Spleen (tissue), 11 donors: ENCODE results near the gene SUGP2. TPM values are rescaled to one million over a fixed set of nuclear protein-coding genes. Genes with fewer than 3 reads are reported as not detected.
A peak's percentile ranks its signal among the peaks of the same experiment; 100 is the strongest.

Source experiments
- DNase-seq: peaks from one replicate; pipeline ENCODE4 v3.0.0-alpha.2; 2020
- H3K27ac ChIP-seq, 8 donors: fragments of 200-600 bp; sonication (generic) in 7 of 8; 1 replicate in 4 of 8; 2 replicates in 4 of 8; pipeline versions ENCODE4 v1.5.0 to v1.8.0; 2016 to 2021; ENCODE audit warnings: inconsistent platforms in 4 of 8, mild to moderate bottlenecking in 4 of 8, moderate library complexity in 1 of 8
- H3K27me3 ChIP-seq, 7 donors: fragments of 200-600 bp; sonication (generic) in 6 of 7; replicated peaks in 1 of 7; 1 replicate in 4 of 7; 2 replicates in 3 of 7; pipeline versions ENCODE4 v1.5.0 to v1.8.0; 2016 to 2021; ENCODE audit warnings: inconsistent platforms in 3 of 7, mild to moderate bottlenecking in 1 of 7
- H3K36me3 ChIP-seq, 6 donors: fragments of 200-600 bp; sonication (generic) in 5 of 6; 1 replicate in 4 of 6; 2 replicates in 2 of 6; pipeline versions ENCODE4 v1.5.0 to v1.8.0; 2016 to 2021; ENCODE audit warnings: inconsistent platforms in 2 of 6
- H3K4me1 ChIP-seq, 6 donors: fragments of 200-600 bp; sonication (generic) in 5 of 6; 1 replicate in 3 of 6; 2 replicates in 3 of 6; pipeline versions ENCODE4 v1.5.0 to v1.8.0; 2016 to 2021; ENCODE audit warnings: inconsistent platforms in 3 of 6
- H3K4me3 ChIP-seq, 8 donors: fragments of 200-600 bp; sonication (generic) in 7 of 8; 1 replicate in 4 of 8; 2 replicates in 4 of 8; pipeline versions ENCODE4 v1.5.0 to v1.8.0; 2016 to 2021; ENCODE audit warnings: inconsistent platforms in 4 of 8, mild to moderate bottlenecking in 4 of 8, moderate library complexity in 2 of 8
- H3K9me3 ChIP-seq, 8 donors: fragments of 200-600 bp; sonication (generic) in 7 of 8; 1 replicate in 4 of 8; 2 replicates in 4 of 8; pipeline versions ENCODE4 v1.5.0 to v1.8.0; 2016 to 2021; ENCODE audit warnings: inconsistent platforms in 4 of 8
- POLR2A ChIP-seq, 3 donors: fragments of 450-650 bp; IDR thresholded peaks; one replicate each; pipeline ENCODE4 v1.5.1; 2017; ENCODE audit warnings: antibody characterized with exemption in 3 of 3, mild to moderate bottlenecking in 1 of 3
- POLR2AphosphoS5 ChIP-seq, 3 donors: sonication (generic); formaldehyde crosslinking; IDR thresholded peaks; one replicate each; pipeline ENCODE4 v1.5.1; 2017; ENCODE audit warnings: antibody characterized with exemption in 3 of 3
- WGBS, 5 donors: extraction: QIAGEN DNeasy Blood & Tissue Kit in 3 of 5; methylation state at CpG; one replicate each; pipeline versions ENCODE4 v1.1.5 to v1.1.7; 2013 to 2018; 5-methylcytosine and 5-hydroxymethylcytosine counted together
- intact Hi-C: fragments of 100-400 bp; cut with DNase I; formaldehyde crosslinking; loops from one replicate; pipeline ENCODE4 v1.15.0; 2023; ENCODE audit warnings: low total_unique reads
- polyA plus RNA-seq, 3 donors: library from polyadenylated mRNA; stranded (reverse); fragments of 200-250 nt; gene quantifications; one replicate each; pipeline ENCODE4 v1.2.1, GENCODE V29; 2013
- total RNA-seq, 7 donors: library from RNA; depleted of rRNA in 3 of 7; stranded (reverse); fragments of >200 nt in 3 of 7; fragmentation: NEBNext Ultra II Directional in 4 of 7; extraction: Animal tissue kit (Norgen Biotek cat#: 25700) in 4 of 7; gene quantifications; one replicate each; pipeline versions ENCODE4 v1.1.0 to v1.2.1, GENCODE V29; 2016 to 2021
- TF ChIP-seq, protein P1 (sequence below), 11 experiments: fragments of 200-600 bp in 7 of 11; fragments of 450-650 bp in 4 of 11; sonication (generic) in 4 of 11; IDR thresholded peaks in 8 of 11; conservative IDR thresholded peaks in 3 of 11; 1 replicate in 7 of 11; 2 replicates in 4 of 11; pipeline versions ENCODE4 v1.4.0 to v1.8.0; 2016 to 2021; ENCODE audit warnings: antibody characterized with exemption in 11 of 11, inconsistent platforms in 4 of 11, mild to moderate bottlenecking in 1 of 11
- donor health status: healthy with polysubstance abuse.
- donor health status: DM: no; HTN: no; CAD: no; lungs with moderate emphysema.
- donor health status: DM: no; HTN: no; CAD: no.
- donor health status: Bipolar disorder and iron deficiency.
- donor health status: healthy.
- donor health status: DM: no; HTN: no; CAD: no.
- donor health status: DM: yes; HTN: yes; CAD: no.

SUGP2 gene
- total and polyA plus RNA-seq, 10 donors = 54.5 to 127 (median 87.6) TPM

DNA sequence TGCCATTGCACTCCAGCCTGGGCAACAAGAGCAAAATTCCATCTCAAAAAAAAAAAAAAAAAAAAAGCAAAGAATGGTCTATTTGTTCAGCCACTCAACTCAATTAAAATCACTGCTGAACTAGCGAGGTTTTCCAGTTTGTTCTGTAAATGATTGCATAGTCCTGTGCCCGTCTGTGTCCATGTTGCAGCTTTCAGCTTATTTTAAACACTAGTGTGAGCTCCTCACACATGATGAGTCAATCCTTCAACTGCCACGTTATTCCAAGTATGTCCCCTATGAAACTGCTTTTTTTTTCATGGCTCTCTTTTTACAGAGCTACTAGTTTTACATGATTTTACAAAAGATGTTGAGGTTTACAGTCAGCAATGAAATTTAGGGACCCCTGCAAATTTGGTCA, 12.2 kb downstream of the SUGP2 start:
- no peak overlapping the region for H3K27ac ChIP-seq
- no peaks in the 10 kb centered on the region for H3K9me3 ChIP-seq
- no peak for DNase-seq
- WGBS, 5 donors = 64 to 82% (median 73%) methylated on average over 3 of the region's 3 CpGs
- TF ChIP-seq POLR2AphosphoS5 (IDR thresholded peaks at IDR 0.05) (no peak), POLR2A (IDR thresholded peaks at IDR 0.05) (no peak)
- TF ChIP-seq, protein P1, sequence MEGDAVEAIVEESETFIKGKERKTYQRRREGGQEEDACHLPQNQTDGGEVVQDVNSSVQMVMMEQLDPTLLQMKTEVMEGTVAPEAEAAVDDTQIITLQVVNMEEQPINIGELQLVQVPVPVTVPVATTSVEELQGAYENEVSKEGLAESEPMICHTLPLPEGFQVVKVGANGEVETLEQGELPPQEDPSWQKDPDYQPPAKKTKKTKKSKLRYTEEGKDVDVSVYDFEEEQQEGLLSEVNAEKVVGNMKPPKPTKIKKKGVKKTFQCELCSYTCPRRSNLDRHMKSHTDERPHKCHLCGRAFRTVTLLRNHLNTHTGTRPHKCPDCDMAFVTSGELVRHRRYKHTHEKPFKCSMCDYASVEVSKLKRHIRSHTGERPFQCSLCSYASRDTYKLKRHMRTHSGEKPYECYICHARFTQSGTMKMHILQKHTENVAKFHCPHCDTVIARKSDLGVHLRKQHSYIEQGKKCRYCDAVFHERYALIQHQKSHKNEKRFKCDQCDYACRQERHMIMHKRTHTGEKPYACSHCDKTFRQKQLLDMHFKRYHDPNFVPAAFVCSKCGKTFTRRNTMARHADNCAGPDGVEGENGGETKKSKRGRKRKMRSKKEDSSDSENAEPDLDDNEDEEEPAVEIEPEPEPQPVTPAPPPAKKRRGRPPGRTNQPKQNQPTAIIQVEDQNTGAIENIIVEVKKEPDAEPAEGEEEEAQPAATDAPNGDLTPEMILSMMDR (IDR thresholded peaks at IDR 0.05 in 8 of 11, conservative IDR thresholded peaks at IDR 0.05 in 3 of 11) = no peak
- no peaks in the 10 kb centered on the region for H3K27me3 ChIP-seq
- no peak overlapping the region for H3K4me3 ChIP-seq
- peaks cover 10 to 97% (median 74%) of the 10 kb centered on the region in 6 donors for H3K36me3 ChIP-seq
- H3K4me1 ChIP-seq = peaks cover 0 to 18% (median 9%) of the 10 kb centered on the region in 6 donors
- intact Hi-C loops = no loop called here

DNA sequence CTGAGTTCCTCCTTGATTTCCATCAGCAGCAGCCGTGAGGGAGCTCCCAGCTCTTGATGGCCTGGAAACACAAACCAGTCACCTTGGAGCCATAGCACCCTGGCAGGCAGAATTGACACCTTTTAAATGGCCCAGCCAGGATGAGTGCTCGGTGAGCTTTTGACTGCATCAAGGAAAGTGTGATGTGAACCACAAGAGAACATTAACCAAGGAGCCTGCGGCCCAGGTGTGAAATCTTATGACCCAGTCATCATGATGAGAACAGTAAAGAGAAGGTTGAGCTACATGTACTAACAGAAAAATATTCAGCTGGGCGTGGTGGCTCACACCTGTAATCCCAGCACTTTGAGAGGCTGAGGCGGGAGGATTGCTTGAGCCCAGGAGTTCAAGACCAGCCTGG, 22.8 kb downstream of the SUGP2 start:
- Histone ChIP-seq H3K27me3 (no peaks in the 10 kb centered on the region), H3K36me3 (peaks cover 11 to 100% (median 88%) of the 10 kb centered on the region in 6 donors), H3K4me3 (no peak overlapping the region), H3K27ac (peak overlapping the region in 1 of 8 donors; percentile 18), H3K4me1 (no peaks in the 10 kb centered on the region), H3K9me3 (no peaks in the 10 kb centered on the region)
- WGBS, 5 donors = 89 to 93% (median 90%) methylated on average over 5 of the region's 5 CpGs
- intact Hi-C loops = no loop called here
- TF ChIP-seq POLR2A (IDR thresholded peaks at IDR 0.05) (no peak), POLR2AphosphoS5 (IDR thresholded peaks at IDR 0.05) (no peak)
- TF ChIP-seq, protein P1 (IDR thresholded peaks at IDR 0.05 in 8 of 11, conservative IDR thresholded peaks at IDR 0.05 in 3 of 11) = no peak
- no peak for DNase-seq

DNA sequence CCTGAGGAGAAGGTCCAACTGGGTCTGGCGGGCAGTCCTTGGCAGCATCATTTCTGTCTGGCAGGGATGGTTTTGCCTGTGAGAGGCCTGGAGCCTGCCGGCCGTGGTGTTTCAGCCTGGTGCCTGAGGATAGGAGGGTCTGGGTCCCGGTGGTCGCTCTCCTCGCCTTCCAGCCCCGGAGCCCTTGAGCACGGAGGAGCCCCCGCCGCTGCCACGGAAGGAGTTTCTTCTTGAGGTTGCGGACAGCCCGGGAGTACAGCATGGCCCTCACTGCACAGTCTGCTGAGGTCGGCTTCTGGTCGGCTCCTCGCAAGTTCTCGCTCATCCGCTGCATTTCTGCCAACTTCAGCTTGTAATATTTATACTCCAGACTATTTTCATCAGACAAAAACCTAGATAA, 23.4 kb downstream of the SUGP2 start:
- Histone ChIP-seq H3K36me3 (peaks cover 11 to 100% (median 89%) of the 10 kb centered on the region in 6 donors), H3K4me3 (no peak overlapping the region), H3K27me3 (no peaks in the 10 kb centered on the region), H3K27ac (no peak overlapping the region), H3K9me3 (no peaks in the 10 kb centered on the region), H3K4me1 (no peaks in the 10 kb centered on the region)
- 94 to 99% (median 96%) methylated on average over 17 to 18 of the region's 18 CpGs for whole genome bisulfite sequencing, 5 donors
- TF ChIP-seq, protein P1 (IDR thresholded peaks at IDR 0.05 in 8 of 11, conservative IDR thresholded peaks at IDR 0.05 in 3 of 11) = no peak
- no peak for TF ChIP-seq POLR2A (IDR thresholded peaks at IDR 0.05)
- no peak for TF ChIP-seq POLR2AphosphoS5 (IDR thresholded peaks at IDR 0.05)
- no peak for DNase-seq
- intact Hi-C loops = no loop called here

DNA sequence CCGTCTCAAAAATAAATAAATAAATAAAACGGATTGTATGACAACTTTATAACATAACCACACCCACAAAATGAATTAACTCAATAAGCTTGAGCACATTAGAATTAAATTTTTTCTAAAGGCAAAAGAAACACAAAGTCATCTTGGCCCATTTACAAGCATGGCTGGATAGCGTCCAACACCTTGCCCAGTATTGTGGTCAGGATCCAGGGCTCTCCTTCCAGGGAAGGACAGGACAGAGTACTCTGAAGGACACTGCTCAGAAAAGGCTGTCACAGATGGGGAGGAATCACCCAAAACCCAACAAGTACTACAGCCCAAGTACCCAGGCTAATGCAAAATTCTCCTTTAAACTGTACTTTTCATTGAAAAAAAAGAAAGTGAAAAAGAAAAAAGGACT, 27.1 kb downstream of the SUGP2 start:
- Histone ChIP-seq H3K4me3 (no peak overlapping the region), H3K9me3 (no peaks in the 10 kb centered on the region), H3K27me3 (no peaks in the 10 kb centered on the region), H3K4me1 (no peaks in the 10 kb centered on the region), H3K36me3 (peaks cover 11 to 100% (median 89%) of the 10 kb centered on the region in 6 donors), H3K27ac (no peak overlapping the region)
- no peak for DNase-seq
- 84 to 93% (median 90%) methylated on average over 3 of the region's 3 CpGs for WGBS, 5 donors
- intact Hi-C loops = no loop called here
- TF ChIP-seq POLR2AphosphoS5 (IDR thresholded peaks at IDR 0.05) = no peak
- no peak for TF ChIP-seq POLR2A (IDR thresholded peaks at IDR 0.05)
- TF ChIP-seq, protein P1 (IDR thresholded peaks at IDR 0.05 in 8 of 11, conservative IDR thresholded peaks at IDR 0.05 in 3 of 11) = no peak
